C4-2B (cell line): Measurements from ENCODE around the gene GAREM2.
"Not testable (repeated sequence)": the region's sequence is repeated elsewhere in the genome, so short reads cannot be mapped to it uniquely, and the experiment has no call there.

Experiments
- H3K27ac ChIP-seq: fragments of 450-650 bp; 2 replicates; pipeline ENCODE4 v1.5.1; 2017
- ZFX ChIP-seq: fragments of 450-650 bp; IDR thresholded peaks from 2 replicates; pipeline ENCODE4 v1.6.1; 2017
- TF ChIP-seq, protein P1 (sequence below): fragments of 450-650 bp; conservative IDR thresholded peaks from 2 replicates; pipeline ENCODE4 v1.5.1; 2017; ENCODE audit warnings: mild to moderate bottlenecking

The GAREM2 gene

DNA sequence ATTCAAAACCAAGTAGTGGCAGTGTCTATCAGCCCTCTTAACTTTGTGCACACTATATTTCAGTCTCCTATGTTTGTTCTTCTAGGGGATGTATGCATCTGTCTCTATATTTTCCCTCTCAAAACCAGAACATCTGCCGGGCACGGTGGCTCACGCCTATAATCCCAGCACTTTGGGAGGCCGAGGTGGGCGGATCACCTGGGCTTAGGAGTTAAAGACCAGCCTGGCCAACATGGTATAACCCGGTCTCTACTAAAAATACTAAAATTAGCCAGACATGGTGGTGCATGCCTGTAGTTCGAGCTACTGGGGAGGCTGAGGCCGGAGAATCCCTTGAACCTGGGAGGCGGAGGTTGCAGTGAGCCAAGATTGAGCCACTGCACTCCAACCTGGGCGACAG lies 9.9 kb upstream of the GAREM2 start:
- TF ChIP-seq, protein P1, sequence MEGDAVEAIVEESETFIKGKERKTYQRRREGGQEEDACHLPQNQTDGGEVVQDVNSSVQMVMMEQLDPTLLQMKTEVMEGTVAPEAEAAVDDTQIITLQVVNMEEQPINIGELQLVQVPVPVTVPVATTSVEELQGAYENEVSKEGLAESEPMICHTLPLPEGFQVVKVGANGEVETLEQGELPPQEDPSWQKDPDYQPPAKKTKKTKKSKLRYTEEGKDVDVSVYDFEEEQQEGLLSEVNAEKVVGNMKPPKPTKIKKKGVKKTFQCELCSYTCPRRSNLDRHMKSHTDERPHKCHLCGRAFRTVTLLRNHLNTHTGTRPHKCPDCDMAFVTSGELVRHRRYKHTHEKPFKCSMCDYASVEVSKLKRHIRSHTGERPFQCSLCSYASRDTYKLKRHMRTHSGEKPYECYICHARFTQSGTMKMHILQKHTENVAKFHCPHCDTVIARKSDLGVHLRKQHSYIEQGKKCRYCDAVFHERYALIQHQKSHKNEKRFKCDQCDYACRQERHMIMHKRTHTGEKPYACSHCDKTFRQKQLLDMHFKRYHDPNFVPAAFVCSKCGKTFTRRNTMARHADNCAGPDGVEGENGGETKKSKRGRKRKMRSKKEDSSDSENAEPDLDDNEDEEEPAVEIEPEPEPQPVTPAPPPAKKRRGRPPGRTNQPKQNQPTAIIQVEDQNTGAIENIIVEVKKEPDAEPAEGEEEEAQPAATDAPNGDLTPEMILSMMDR = no peak
- no peak for TF ChIP-seq ZFX
- no peak overlapping the region for H3K27ac ChIP-seq

DNA sequence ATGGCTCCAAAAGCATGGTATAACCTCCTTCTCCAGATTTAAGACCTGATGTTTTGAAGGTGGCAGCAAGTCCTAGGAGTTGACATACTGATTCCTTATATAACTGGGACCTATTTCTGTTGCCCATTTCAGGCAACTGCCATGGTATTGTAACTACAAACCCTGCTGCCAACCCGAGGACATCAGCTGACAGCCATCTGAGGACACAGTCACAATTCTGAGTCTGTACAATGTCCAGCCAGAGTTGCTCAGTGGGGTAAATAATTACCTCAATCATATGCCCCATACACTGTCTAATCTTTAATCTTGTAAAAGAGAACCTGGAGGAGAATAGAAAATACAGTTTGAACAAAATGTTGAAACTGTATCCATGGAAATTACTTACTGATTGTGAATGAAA lies 8.7 kb upstream of the GAREM2 start:
- H3K27ac ChIP-seq = no peak overlapping the region
- TF ChIP-seq, protein P1 = no peak
- no peak for TF ChIP-seq ZFX

- H3K27ac ChIP-seq = no peak overlapping the region
- TF ChIP-seq, protein P1 = no peak
- no peak for TF ChIP-seq ZFX
Measured at GRCh38 chr2:26164641-26165211, 8.2 kb upstream of the GAREM2 start.

DNA sequence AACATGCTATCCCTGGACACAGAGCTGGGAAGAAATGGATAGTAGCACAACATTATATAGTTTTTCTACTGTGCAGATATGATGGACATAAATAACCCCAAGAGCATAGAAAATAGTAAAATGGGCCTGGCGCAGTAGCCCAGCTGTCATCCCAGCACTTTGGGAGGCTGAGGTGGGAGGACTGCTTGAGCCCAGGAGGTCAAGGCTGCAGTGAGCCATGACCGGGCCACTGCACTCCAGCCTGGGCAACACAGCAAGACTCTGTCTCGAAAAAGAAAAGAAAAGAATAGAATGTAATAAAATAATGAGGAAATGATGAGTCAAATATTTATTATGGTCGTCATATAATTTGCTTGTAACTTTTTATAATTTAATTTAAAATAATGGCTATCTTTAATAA lies 7.5 kb upstream of the GAREM2 start:
- no peak for TF ChIP-seq ZFX
- TF ChIP-seq, protein P1 = no peak
- no peak overlapping the region for H3K27ac ChIP-seq

DNA sequence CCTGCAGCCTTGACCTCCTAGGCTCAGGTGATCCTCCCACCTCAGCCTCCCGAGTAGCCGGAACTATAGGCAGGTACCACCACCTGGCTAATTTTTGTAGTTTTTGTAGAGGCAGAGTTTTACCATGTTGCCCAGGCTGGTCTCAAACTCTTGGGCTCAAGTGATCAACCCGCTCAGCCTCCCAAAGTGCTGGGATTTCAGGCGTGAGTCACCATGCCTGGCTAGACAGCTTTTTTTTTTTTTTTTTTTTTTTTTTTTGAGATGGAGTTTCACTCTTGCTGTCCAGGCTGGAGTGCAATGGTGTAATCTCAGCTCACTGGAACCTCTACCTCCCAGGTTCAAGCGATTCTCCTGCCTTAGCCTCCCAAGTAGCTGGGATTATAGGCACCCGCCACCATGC lies 6.3 kb upstream of the GAREM2 start:
- not testable (repeated sequence) for H3K27ac ChIP-seq

DNA sequence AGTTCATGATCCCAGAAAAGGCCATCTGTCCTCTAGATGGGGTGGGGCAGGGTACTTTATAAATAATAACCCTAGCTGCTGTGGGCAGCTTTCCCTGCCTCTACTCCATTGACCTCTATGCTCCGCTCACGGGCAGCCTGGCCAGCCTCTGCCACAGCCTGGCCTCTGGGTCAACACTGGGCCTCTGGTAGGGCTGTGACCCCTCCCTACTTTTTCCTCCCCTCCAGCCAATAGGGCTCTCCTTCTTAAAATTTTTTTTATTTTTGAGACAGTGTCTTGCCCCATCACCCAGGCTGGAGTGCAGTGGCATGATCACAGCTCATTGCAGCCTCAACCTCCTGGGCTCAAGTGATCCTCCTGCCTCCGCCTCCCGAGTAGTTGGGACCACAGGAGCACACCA lies 4.1 kb upstream of the GAREM2 start:
- H3K27ac ChIP-seq = no peak overlapping the region
- TF ChIP-seq, protein P1 = no peak
- TF ChIP-seq ZFX = no peak

DNA sequence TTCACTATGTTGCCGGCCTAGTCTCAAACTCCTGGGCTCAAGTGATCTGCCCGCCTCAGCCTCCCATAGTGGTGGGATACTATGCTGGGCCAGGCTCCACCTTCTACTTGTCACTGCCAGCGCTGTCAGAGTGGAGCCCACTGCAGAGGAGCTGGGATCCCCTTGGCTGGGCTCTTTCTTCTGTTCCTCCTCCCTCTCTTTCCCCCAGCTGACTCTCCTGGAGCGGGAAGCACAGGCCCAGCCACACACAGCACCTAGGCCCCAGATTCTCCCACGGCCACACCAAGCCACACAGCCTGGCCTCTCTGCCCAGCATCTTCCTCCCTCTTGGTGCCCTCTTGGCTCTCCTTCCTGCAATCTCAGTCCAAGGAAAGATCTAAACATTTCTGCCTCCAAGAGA lies 3.7 kb upstream of the GAREM2 start:
- TF ChIP-seq ZFX = no peak
- TF ChIP-seq, protein P1 = no peak
- no peak overlapping the region for H3K27ac ChIP-seq

DNA sequence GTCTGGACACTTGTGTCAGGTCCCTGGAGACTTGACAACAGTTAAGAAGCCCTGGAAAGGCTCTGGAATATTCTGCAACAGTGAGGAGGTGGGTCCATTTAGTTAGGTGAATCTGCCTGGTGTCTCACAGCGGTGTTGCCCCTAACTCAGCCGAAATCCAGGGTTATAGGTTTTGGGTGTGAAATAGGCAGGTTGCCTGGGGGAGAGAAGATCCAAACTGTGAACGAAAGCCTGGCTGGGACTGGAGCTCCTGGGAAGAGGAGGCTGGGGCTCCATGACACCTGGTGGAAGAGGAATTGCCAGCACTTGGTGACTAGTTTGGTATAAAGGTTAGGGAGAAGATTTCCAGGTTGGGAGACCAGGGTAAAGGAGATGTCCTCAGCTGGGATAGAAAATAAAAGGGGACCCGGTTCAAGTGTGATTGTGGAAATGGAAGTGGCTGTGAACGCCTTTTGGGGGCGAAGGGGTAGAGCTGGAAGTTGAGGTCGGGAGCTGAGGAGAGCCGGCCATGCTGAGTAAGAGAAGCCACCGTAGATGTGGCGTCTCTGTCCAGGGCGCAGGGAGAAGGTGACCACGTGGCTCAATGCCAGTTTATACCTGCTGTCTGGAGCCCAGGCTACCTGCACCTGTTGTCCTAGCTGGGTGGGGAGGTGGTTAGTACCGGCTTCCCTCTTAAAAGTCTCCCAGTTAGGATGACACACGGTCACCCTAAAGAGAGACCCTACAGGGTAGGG lies 3.0 kb upstream of the GAREM2 start:
- TF ChIP-seq ZFX = no peak
- TF ChIP-seq, protein P1 = no peak
- no peak overlapping the region for H3K27ac ChIP-seq
